HuH-7 (cell line): ENCODE measurements around the gene GABBR2.

Experiments
- DNase-seq: peaks from one replicate; pipeline ENCODE4 v3.0.0; 2011; ENCODE audit warnings: low spot score

The GABBR2 gene

DNA sequence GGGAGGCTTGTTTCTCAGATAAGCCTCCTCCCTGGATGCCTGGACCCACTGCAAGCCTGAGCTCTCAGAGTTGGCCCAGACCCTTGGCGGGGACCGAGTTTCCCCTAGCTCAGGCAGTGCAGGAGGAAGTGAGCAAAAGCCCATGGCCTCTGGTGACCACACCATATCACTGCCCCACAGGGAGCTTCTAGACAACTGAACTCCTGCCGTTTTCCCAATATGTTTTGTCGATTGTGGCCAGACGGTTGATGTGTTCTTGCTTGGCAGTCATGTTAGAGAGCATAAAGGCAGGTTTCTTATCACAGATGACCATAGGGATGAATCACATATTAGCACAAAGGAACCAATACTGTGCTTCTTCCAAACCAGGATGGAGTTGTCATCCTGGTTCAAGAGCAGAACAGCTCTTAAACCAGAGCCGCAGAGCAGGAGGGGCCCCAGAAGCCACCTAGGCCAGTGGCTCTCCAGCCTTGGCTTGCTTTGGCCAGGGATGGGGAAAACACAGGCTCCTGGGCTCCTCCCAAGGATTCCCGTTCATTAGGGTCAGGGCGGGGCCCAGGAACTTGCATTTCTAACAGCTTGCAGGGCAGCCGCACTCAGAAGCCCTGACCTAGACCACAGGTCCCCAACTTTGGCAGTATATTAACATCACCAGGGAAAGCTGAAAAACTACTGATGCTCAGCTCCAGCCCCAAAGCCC, 340.2 kb downstream of the GABBR2 start:
- no peak for DNase-seq

DNA sequence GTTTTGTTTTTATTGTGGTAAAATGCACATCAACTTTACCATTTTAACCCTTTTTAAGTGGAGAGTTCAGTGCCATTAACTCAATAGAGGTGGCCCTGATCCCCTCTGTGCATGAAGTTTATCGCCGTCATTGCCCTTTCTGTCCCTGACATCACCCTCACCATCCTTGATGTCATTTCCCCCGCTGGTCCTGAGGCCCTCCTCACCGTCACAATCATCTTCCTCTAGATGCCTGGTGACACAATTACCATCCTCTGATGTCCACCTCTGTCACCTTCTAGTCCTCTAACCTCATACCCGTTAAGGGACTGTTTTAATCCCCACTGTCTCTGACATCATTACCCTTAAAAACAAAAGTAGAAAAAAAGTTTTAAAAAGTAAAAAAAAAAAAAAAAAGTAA, 340.8 kb downstream of the GABBR2 start:
- DNase-seq, result no peak

GRCh38 chr9:98367371-98367900, 341.3 kb downstream of the GABBR2 start:
- no peak for DNase-seq

- DNase-seq, result no peak
Observed at GRCh38 chr9:98365781-98366180, 343.0 kb downstream of the GABBR2 start.

DNA sequence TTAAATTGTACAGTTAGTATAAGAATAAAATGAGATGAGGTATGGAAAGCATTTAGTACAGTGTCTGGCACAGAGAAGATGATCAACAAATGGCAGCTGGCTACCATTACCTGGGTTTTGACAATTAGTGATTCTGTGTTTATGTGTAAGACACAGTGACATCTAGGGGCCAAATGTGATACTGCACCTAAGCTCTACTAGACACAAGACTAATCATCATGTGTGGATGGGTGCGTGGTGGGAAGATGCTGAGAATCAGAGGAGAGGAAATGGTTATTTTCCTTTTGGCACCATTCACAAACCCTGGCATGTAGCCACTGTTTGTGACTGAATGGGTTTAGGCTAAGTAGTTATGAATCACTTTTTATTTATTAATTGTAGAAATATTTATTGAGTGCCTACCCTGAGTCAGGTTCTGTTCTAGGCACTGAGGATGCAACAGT, 343.5 kb downstream of the GABBR2 start:
- DNase-seq, result no peak

- no peak for DNase-seq
Observed at GRCh38 chr9:98364086-98364485, 344.6 kb downstream of the GABBR2 start.

DNA sequence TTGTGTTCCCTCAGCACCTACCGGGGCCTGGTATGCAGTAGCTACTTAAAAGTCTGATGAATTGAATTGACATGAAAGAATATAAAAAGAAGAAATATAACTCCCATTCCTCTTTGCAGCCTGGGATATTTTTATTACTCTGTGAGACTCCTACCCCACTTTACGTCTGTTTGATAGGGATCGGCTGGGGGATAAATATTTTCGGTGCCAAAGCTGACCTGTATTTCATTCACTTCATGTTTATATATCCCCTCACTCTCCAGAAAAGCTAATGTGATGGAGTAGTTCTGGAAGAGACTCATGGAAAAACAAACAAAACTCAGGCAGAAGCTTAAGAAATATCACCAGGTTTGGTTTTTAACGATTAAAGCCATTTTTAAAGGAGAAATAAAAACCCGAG, 345.1 kb downstream of the GABBR2 start:
- DNase-seq, result no peak

- no peak for DNase-seq
Observed at GRCh38 chr9:98362624-98363252, 346.0 kb downstream of the GABBR2 start.

DNA sequence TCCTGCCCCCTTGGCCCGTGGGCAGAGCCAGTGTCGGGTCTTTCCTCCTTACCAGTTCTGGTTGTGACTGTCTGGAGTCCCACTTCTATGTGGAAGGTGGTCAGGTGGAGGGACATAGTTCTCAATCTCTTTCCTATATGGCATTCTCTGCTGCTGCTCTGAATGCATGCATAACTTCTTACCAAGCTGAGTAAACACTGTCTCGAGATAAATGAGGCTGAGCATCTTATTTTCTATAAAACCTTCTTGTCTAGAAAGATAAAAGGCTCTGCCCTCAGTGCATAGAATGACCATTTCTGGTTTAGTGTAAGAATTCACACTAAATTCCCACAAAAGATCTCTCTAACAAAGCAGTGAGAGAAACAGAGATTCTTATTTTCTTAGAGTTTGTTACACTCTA, 347.1 kb downstream of the GABBR2 start:
- DNase-seq, result no peak

DNA sequence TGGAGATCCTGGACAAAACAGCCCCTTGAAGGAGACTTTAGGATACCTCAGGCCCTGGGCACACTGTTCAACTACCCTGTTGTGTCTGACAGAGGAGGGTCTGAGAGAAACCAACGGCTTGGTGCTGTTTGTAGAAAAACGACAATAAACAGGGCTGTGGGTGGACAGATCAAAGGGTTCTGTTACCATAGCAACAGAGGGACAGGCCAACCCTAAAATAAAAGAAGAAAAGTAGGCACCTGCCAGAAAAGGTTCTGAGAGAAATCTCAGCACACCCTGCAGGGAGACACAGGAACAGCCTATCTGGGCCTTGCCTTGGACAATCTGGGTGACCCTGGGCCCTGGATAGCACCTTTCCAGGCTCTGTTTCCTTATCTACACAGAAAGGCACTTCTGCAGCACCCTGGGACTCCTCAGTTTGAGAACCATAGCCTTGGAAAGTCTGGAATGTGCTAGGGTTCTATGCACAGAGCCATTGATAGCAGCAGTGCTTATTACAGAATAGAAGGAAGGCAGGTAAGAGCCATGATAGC, 348.5 kb downstream of the GABBR2 start:
- DNase-seq, result no peak

DNA sequence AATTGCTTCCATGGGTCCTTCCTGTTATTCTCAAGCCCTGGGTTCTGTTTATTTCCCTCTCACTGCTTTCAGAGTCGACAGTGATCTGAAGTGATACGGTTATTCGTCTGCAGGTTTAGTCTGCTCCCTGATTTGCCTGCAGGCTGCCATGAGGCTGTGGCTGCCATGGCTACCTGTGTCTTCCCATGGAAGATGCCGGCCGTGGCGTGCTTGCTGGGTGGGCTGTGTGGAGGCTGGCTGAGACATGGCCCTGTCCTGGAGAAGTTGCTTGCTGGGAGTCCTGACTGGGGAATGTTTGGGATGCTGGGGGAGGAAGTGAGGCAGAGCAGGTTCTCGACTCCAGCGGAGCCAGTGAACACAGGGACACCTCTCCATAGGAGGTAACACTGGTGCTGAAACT, 349.2 kb downstream of the GABBR2 start:
- DNase-seq, result no peak

DNA sequence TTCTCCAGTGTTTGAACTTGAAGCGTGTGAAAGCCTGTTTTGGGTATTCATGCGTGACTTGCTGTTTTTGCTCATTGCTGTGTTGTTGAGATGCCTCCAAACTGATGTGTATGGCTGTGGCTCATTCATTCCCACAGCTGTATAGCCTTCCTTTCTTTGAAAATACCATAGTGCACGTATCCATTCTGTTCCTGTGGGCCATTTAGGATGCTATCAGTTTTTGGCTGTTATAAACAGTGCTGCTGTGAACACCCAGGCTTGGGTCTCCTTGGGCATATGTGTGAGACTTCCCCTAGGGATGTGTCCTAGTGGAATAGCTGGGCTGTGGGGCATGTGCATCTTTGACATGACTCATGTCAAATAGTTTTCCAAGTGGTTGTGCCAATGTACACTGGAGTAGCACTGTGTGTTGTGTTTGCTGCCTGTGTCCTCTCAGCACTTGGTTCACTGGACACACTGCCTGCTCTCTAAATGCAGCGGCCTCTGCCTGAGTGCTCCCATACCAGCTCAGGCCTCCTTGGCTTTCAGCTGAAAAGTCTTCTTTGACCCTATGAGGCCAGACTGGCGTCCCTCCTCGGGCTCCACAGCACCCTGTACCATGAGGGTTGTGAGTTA, 350.7 kb downstream of the GABBR2 start:
- no peak for DNase-seq

- no peak for DNase-seq
Observed at GRCh38 chr9:98356953-98357690, 351.6 kb downstream of the GABBR2 start.

DNA sequence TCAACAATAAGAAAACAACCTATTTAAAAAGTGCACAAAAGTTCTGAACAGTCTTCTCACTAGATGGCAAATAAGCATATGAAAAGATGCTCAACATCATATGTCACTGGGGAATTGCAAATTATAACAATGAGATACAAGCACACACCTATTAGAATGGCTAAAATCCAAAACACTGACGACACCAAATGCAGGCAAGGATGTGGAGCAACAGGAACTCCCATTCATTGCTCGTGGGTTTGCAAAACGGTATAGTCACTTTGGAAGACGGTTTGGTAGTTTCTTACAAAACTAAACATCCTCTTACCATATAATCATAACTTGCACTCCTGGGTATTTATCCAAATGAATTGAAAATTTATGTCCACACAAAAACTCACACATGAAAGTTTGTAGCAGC, 352.4 kb downstream of the GABBR2 start:
- DNase-seq, result no peak

- no peak for DNase-seq
Observed at GRCh38 chr9:98351370-98351769, 357.4 kb downstream of the GABBR2 start.

- DNase-seq, result no peak
Observed at GRCh38 chr9:98347642-98348041, 361.1 kb downstream of the GABBR2 start.

DNA sequence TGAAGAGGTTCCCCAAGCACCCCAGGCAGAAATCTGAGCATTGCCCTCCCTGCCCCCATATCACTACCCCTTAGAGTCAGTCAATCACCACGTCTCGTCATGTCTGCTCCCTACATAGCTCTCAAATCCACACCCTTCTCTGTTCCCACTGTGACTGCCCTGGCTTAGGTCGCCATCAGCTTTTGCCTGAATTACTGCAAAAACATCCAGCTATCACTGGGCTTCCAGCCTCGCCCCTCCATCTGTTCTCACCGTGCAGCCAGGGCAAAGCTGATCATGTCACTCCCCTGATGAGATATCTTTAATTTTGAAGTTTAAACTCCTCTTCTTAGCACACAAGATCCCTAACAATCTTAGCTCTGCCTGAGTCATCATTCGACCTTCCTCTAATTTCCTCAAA, 363.7 kb downstream of the GABBR2 start:
- DNase-seq, result no peak

DNA sequence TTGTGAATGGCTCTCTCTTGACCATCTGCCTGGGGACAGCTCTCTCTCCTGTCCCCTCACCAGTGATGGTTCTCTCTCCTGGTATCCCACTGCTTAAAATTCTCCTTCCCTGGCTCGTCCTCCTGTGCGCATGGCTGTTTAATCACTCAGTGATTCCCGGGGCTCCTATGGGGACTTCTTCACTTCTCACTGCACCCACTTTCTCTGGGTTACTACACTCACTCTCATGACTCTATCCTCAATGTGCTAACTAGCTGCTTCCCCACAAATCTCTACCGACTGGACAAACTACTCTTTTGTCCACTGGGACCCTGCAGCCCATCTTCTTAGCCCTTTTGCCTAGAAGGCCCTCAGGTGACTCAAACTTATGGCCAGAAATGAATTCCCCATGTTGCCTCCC, 364.2 kb downstream of the GABBR2 start:
- no peak for DNase-seq

DNA sequence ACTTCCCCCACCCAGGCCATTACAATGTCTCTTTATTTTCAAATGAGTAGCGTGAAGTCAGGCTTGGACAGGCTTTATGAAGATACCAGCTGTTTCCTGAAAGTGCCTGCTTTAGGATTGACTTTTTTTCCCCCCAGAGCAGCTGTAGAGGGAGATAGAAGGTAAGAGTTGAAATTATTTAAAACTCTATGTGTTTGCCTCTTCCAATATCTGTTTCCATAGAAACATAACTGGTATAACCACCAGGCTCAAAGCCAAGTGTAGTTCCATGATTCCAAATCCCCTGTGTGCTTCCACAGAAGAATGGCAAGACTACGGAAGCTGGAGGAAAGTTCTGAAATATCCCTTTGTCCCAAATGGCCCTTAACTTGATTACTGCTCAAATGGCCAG, 365.9 kb downstream of the GABBR2 start:
- DNase-seq, result no peak

DNA sequence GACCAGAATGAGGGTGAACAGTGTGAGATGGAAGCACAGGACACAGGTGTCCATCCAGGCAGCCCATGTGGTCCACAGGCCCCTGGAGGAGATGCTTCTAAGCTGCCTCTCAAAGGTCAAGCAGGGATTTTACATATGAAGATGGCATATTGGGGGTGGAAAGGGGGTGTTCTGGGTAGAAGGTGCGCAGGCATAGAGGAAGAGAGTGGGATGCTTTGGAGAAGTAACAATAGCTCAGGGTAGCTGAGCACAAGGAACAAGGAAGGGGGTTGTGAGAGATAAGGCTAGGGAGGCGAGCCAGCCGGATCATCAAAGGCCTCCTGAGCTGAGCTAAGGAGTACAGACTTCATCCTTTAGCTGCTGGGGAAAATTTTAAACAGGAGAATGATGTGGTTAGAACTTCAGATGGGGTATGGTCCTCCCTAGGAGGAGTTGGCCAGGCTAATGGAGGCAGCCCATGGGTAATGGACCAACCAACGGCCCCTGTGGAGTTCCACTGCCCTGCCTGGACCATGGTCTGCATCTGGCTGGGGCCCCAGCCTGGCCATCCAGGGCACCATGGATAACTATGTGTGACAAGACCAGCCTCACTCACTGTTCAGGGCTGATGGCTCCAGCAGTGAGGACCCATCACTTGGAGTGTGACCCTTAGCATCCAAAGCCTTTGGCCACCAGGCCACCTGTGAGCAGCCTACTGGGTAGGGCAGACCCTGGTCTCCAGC, 366.5 kb downstream of the GABBR2 start:
- DNase-seq, result no peak
